SU-DHL-6 (cell line): ENCODE measurements around the gene RPS6KC1.

Experiments used
- H2AFZ ChIP-seq: fragments of 200-600 bp; sonication (generic); 2 replicates; pipeline ENCODE4 v1.6.1; 2014; ENCODE audit warnings: low read depth, mild to moderate bottlenecking, moderate library complexity, mixed read lengths, antibody characterized with exemption, low read length; ENCODE audit not compliant: severe bottlenecking
- H3F3A ChIP-seq: fragments of 200-600 bp; shearing (Covaris generic); 2 replicates; pipeline ENCODE4 v1.6.0; 2016; ENCODE audit warnings: antibody characterized with exemption, mild to moderate bottlenecking; ENCODE audit not compliant: insufficient read depth
- H3K27ac ChIP-seq: fragments of 200-600 bp; sonication (generic); 2 replicates; pipeline ENCODE4 v1.5.1; 2016; ENCODE audit warnings: low read depth, mild to moderate bottlenecking, low read length, moderate library complexity, mixed read lengths
- H3K27me3 ChIP-seq: fragments of 200-600 bp; sonication (generic), shearing (Covaris generic); 2 replicates; pipeline ENCODE4 v1.6.0; 2014; ENCODE audit warnings: mild to moderate bottlenecking, low read length
- H3K36me3 ChIP-seq: fragments of 200-600 bp; sonication (generic); 2 replicates; pipeline ENCODE4 v1.6.1; 2014; ENCODE audit warnings: mild to moderate bottlenecking, low read length, mixed read lengths
- H3K4me2 ChIP-seq: fragments of 300-600, 200-600 bp; shearing (Covaris generic), sonication (generic); 2 replicates; pipeline ENCODE4 v1.6.0; 2014; ENCODE audit warnings: low read length, low read depth, mild to moderate bottlenecking; ENCODE audit not compliant: poor library complexity, severe bottlenecking
- H3K4me3 ChIP-seq: fragments of 200-600 bp; sonication (generic); 2 replicates; pipeline ENCODE4 v1.5.1; 2014; ENCODE audit warnings: antibody characterized with exemption, low read length, mild to moderate bottlenecking, mixed read lengths; ENCODE audit not compliant: insufficient read depth, poor library complexity, severe bottlenecking
- H3K79me2 ChIP-seq: fragments of 200-600 bp; sonication (generic); 2 replicates; pipeline ENCODE4 v1.6.1; 2014; ENCODE audit warnings: mild to moderate bottlenecking, low read length, moderate library complexity; ENCODE audit not compliant: insufficient read depth
- H3K9ac ChIP-seq: fragments of 200-600 bp; sonication (generic); 2 replicates; pipeline ENCODE4 v1.7.0; 2014; ENCODE audit warnings: mild to moderate bottlenecking, low read length
- H3K9me2 ChIP-seq: fragments of 200-600 bp; sonication (generic); replicated peaks from 2 replicates; pipeline ENCODE4 v1.6.1; 2014; ENCODE audit warnings: low read length; ENCODE audit not compliant: insufficient read depth
- H3K9me3 ChIP-seq: fragments of 200-600 bp; sonication (generic); 2 replicates; pipeline ENCODE4 v1.6.1; 2014; ENCODE audit warnings: low read length, mixed read lengths; ENCODE audit not compliant: insufficient read depth
- H4K20me1 ChIP-seq: fragments of 200-600 bp; sonication (generic); 2 replicates; pipeline ENCODE4 v1.6.1; 2014; ENCODE audit warnings: low read depth, mild to moderate bottlenecking, antibody characterized with exemption, low read length, moderate library complexity, mixed read lengths
- EZH2phosphoT487 ChIP-seq: fragments of 200-600 bp; sonication (generic), shearing (Covaris generic); conservative IDR thresholded peaks from 2 replicates; pipeline ENCODE4 v1.6.1; 2018; ENCODE audit warnings: mild to moderate bottlenecking, antibody characterized with exemption, low read length, moderate library complexity, mixed read lengths
- TF ChIP-seq, protein P1 (sequence below): fragments of 200-600 bp; sonication (generic); IDR thresholded peaks from one replicate; pipeline ENCODE4 v1.5.1; 2017; ENCODE audit warnings: antibody characterized with exemption, mild to moderate bottlenecking, low read length, moderate library complexity; ENCODE audit not compliant: insufficient read depth, poor library complexity, severe bottlenecking

RPS6KC1 gene

GRCh38 chr1:213179784-213180183 lies 128.7 kb downstream of the RPS6KC1 start:
- Histone ChIP-seq H3K27ac (no peak overlapping the region), H3K79me2 (no peaks in the 10 kb centered on the region), H3K4me3 (no peak overlapping the region), H3F3A (no peaks in the 10 kb centered on the region), H4K20me1 (no peaks in the 10 kb centered on the region), H3K36me3 (no peaks in the 10 kb centered on the region), H3K9me2 (no peaks in the 10 kb centered on the region), H3K27me3 (no peaks in the 10 kb centered on the region), H3K9ac (no peak overlapping the region), H3K9me3 (no peaks in the 10 kb centered on the region), H3K4me2 (no peak overlapping the region), H2AFZ (no peak overlapping the region)
- no peak for TF ChIP-seq EZH2phosphoT487
- TF ChIP-seq, protein P1, sequence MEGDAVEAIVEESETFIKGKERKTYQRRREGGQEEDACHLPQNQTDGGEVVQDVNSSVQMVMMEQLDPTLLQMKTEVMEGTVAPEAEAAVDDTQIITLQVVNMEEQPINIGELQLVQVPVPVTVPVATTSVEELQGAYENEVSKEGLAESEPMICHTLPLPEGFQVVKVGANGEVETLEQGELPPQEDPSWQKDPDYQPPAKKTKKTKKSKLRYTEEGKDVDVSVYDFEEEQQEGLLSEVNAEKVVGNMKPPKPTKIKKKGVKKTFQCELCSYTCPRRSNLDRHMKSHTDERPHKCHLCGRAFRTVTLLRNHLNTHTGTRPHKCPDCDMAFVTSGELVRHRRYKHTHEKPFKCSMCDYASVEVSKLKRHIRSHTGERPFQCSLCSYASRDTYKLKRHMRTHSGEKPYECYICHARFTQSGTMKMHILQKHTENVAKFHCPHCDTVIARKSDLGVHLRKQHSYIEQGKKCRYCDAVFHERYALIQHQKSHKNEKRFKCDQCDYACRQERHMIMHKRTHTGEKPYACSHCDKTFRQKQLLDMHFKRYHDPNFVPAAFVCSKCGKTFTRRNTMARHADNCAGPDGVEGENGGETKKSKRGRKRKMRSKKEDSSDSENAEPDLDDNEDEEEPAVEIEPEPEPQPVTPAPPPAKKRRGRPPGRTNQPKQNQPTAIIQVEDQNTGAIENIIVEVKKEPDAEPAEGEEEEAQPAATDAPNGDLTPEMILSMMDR: no peak

- TF ChIP-seq, protein P1: no peak
- no peak for TF ChIP-seq EZH2phosphoT487
- H3K27me3 ChIP-seq: no peaks in the 10 kb centered on the region
- no peaks in the 10 kb centered on the region for H3F3A ChIP-seq
- H4K20me1 ChIP-seq: no peaks in the 10 kb centered on the region
- H3K79me2 ChIP-seq: no peaks in the 10 kb centered on the region
- H3K36me3 ChIP-seq: 0 out of 2 replicates have a peak, but pooled peaks cover 1% of the 10 kb centered on the region
- no peak overlapping the region for H3K4me2 ChIP-seq
- H3K9ac ChIP-seq: no peak overlapping the region
- no peaks in the 10 kb centered on the region for H3K9me2 ChIP-seq
- H3K27ac ChIP-seq: no peak overlapping the region
- H2AFZ ChIP-seq: no peak overlapping the region
- peaks cover 2% of the 10 kb centered on the region; the same call in 1 of the 2 replicates for H3K9me3 ChIP-seq
- H3K4me3 ChIP-seq: no peak overlapping the region
Observed at GRCh38 chr1:213180833-213181232, 129.8 kb downstream of the RPS6KC1 start.

DNA sequence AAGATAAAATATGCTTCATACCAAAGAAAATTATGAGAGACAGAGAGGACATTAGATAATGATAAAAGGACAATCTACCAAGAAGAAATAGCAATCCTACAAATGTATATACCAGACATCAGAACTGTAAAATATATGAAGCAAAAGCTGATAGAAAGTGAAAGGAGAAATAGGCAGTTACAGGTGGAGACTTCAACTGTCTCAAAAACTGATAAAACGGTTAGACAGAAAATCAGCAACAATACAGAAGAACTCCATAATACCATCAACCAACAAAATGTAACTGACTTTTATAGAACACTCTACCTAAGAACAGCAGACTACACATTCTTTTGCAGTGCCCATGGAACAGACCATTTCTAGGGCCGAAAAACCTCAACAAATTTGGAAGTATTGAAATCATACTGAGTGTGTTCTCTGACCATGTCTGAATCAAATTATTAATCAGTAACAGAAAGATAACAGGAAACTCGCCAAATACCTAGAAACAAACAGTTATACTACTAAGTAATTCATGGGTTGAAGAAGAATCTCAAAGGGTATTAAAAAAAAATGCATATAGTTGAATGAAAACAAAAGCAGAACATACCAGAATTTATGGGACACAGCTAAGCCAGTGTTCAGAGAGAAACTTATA lies 132.1 kb downstream of the RPS6KC1 start:
- no peaks in the 10 kb centered on the region for H3K9me2 ChIP-seq
- no peak overlapping the region for H3K4me2 ChIP-seq
- no peak overlapping the region for H2AFZ ChIP-seq
- no peaks in the 10 kb centered on the region for H3K79me2 ChIP-seq
- no peaks in the 10 kb centered on the region for H4K20me1 ChIP-seq
- no peaks in the 10 kb centered on the region for H3K27me3 ChIP-seq
- H3K36me3 ChIP-seq: 0 out of 2 replicates have a peak, but pooled peaks cover 3% of the 10 kb centered on the region
- no peaks in the 10 kb centered on the region for H3F3A ChIP-seq
- no peak overlapping the region for H3K9ac ChIP-seq
- TF ChIP-seq, protein P1: no peak
- TF ChIP-seq EZH2phosphoT487: no peak
- H3K4me3 ChIP-seq: no peak overlapping the region
- peaks cover 9% of the 10 kb centered on the region; the same call in 1 of the 2 replicates for H3K9me3 ChIP-seq
- H3K27ac ChIP-seq: no peak overlapping the region
